GM19043 (cell line): Measurements from ENCODE around the gene LSM4.
A peak's percentile ranks its signal among the peaks of the same experiment; 100 is the strongest.

Experiments used
- ATAC-seq: cut with Tn5 transposase; IDR thresholded peaks from one replicate; pipeline ENCODE4 v1.9.1; 2021; ENCODE audit warnings: low read depth; ENCODE audit not compliant: unreplicated experiment

The LSM4 gene

GRCh38 chr19:18293642-18294466, 29.0 kb downstream of the LSM4 start:
- ATAC-seq: no peak

GRCh38 chr19:18292810-18293641, 29.9 kb downstream of the LSM4 start:
- no peak for ATAC-seq

- no peak for ATAC-seq
Observed at GRCh38 chr19:18292462-18292809, 30.4 kb downstream of the LSM4 start.

GRCh38 chr19:18291590-18292461, 31.1 kb downstream of the LSM4 start:
- no peak for ATAC-seq

- ATAC-seq: no peak
Observed at GRCh38 chr19:18291019-18291524, 31.8 kb downstream of the LSM4 start.

GRCh38 chr19:18290302-18291018, 32.4 kb downstream of the LSM4 start:
- ATAC-seq: no peak

GRCh38 chr19:18289471-18290301, 33.2 kb downstream of the LSM4 start:
- ATAC-seq: no peak

GRCh38 chr19:18287836-18288772, 34.8 kb downstream of the LSM4 start:
- no peak for ATAC-seq

GRCh38 chr19:18286973-18287635, 35.8 kb downstream of the LSM4 start:
- no peak for ATAC-seq

GRCh38 chr19:18284712-18285360, 38.0 kb downstream of the LSM4 start:
- ATAC-seq: no peak

GRCh38 chr19:18283338-18283737, 39.5 kb downstream of the LSM4 start:
- ATAC-seq: no peak

GRCh38 chr19:18282788-18283141, 40.1 kb downstream of the LSM4 start:
- no peak for ATAC-seq

- ATAC-seq: no peak
Observed at GRCh38 chr19:18282021-18282787, 40.7 kb downstream of the LSM4 start.

- peak; percentile 61 for ATAC-seq
Observed at GRCh38 chr19:18281082-18282020, 41.5 kb downstream of the LSM4 start, which contains the start of gene JUND. JUND (minus strand) TSS chr19:18281622; CDS start chr19:18281484, 138 bp downstream.
